ENCODE measurements around the gene ADPGK. TPM values are rescaled to one million over a fixed set of nuclear protein-coding genes. Genes with fewer than 3 reads are reported as not detected.
"Not testable (repeated sequence)": the region's sequence is repeated elsewhere in the genome, so short reads cannot be mapped to it uniquely, and the experiment has no call there.

The ADPGK gene
- total RNA-seq, 1 donor from 2014 or later = 39.1 TPM

GRCh38 chr15:72708551-72709303, 74.8 kb downstream of the ADPGK start:
- H3K36me3 ChIP-seq (ENCODE audit: control insufficient read depth in 3 of 3, insufficient read depth in 3 of 3, low read length in 3 of 3) = peaks cover 2 to 15% (median 14%) of the 10 kb centered on the region in 3 donors
- H3K4me3 ChIP-seq (ENCODE audit: low read length in 3 of 3); H3K27me3 ChIP-seq (ENCODE audit: control insufficient read depth in 3 of 3, insufficient read depth in 3 of 3, low read length in 3 of 3); H3K27ac ChIP-seq (ENCODE audit: low read depth, low read length); H3K9ac ChIP-seq (ENCODE audit: low read depth in 1 of 3, low read length in 3 of 3); H3K9me3 ChIP-seq (ENCODE audit: control insufficient read depth in 3 of 3, low read length in 3 of 3); H3K4me1 ChIP-seq (ENCODE audit: control insufficient read depth in 3 of 3, insufficient read depth in 3 of 3, low read length in 3 of 3): not testable (repeated sequence)

- no peaks in the 10 kb centered on the region for H3K9me3 ChIP-seq (ENCODE audit: control insufficient read depth in 3 of 3, low read length in 3 of 3)
- no peaks in the 10 kb centered on the region for H3K4me1 ChIP-seq (ENCODE audit: control insufficient read depth in 3 of 3, insufficient read depth in 3 of 3, low read length in 3 of 3)
- H3K27me3 ChIP-seq (ENCODE audit: control insufficient read depth in 3 of 3, insufficient read depth in 3 of 3, low read length in 3 of 3) = no peaks in the 10 kb centered on the region
- H3K4me3 ChIP-seq (ENCODE audit: low read length in 3 of 3) = no peak overlapping the region
- H3K9ac ChIP-seq (ENCODE audit: low read depth in 1 of 3, low read length in 3 of 3) = no peak overlapping the region
- H3K27ac ChIP-seq (ENCODE audit: low read depth, low read length) = no peak overlapping the region
- H3K36me3 ChIP-seq (ENCODE audit: control insufficient read depth in 3 of 3, insufficient read depth in 3 of 3, low read length in 3 of 3) = peaks cover 0 to 2% (median 0%) of the 10 kb centered on the region in 3 donors
These were observed 77.3 kb downstream of the ADPGK start for GRCh38 chr15:72706266-72706665.

Other genes with a start within 250 kb of the ADPGK start
- gene GOLGA6B, start 129.1 kb downstream of the ADPGK start, total RNA-seq = not detected
- not detected for gene HIGD2B, start 97.6 kb downstream of the ADPGK start, total RNA-seq
- 26.6 TPM for gene BBS4, start 97.6 kb downstream of the ADPGK start, total RNA-seq

All from skeletal muscle tissue (tissue), 4 donors.